GM19324 (cell line): ENCODE measurements around the gene RAB1A.
A peak's percentile ranks its signal among the peaks of the same experiment; 100 is the strongest.

ENCODE experiments used
- ATAC-seq: cut with Tn5 transposase; IDR thresholded peaks from one replicate; pipeline ENCODE4 v1.9.1; 2021; ENCODE audit warnings: mild to moderate bottlenecking, moderate library complexity; ENCODE audit not compliant: unreplicated experiment, low FRiP score

Gene RAB1A

DNA sequence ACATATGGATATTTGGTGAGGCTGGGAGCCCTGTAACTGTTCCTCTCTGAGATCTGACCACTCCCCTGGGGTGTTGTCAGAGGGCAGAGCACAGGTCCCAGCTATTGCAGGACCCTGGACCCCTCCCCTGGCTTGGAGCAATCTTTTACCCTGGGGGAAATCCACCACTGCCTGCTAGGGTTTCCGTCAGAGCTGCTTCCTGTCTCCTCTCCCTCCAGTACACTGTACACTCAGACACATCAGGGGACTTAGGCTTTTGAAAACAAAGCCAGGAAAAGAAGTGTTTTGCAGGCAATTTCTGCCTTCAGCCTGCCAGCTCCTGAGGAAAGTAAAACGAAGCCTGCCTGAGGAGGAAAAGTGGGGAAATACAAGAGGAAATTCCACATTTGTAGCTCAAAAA is 86.9 kb downstream of the RAB1A start:
- no peak for ATAC-seq

GRCh38 chr2:65040400-65041261 is 89.3 kb downstream of the RAB1A start:
- ATAC-seq = peak; percentile 80

DNA sequence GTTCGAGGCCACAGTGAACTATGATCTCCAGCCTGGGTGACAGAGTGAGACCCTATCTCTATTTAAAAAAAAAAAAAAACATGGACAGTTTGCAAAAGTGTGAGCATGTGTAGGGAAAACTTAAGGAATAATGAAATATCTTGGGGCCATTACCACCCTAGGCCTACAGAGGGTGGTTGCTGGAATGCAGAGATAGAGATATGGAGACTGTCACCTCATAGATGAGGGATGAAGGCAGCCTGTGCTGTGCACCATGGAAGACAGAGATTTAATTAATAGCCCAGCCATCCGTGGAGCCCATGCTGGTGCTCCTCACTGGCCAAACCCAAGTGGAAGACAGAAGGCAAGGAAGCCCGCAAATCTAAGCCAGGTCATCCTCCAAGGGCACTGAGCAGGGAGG is 90.3 kb downstream of the RAB1A start:
- no peak for ATAC-seq

GRCh38 chr2:65037178-65037577 is 92.7 kb downstream of the RAB1A start:
- no peak for ATAC-seq
